SU-DHL-6 (cell line): ENCODE data around the gene UACA.

Experiments
- H2AFZ ChIP-seq: fragments of 200-600 bp; sonication (generic); 2 replicates; pipeline ENCODE4 v1.6.1; 2014; ENCODE audit warnings: low read depth, mild to moderate bottlenecking, moderate library complexity, mixed read lengths, antibody characterized with exemption, low read length; ENCODE audit not compliant: severe bottlenecking
- H3F3A ChIP-seq: fragments of 200-600 bp; shearing (Covaris generic); 2 replicates; pipeline ENCODE4 v1.6.0; 2016; ENCODE audit warnings: antibody characterized with exemption, mild to moderate bottlenecking; ENCODE audit not compliant: insufficient read depth
- H3K27ac ChIP-seq: fragments of 200-600 bp; sonication (generic); 2 replicates; pipeline ENCODE4 v1.5.1; 2016; ENCODE audit warnings: low read depth, mild to moderate bottlenecking, low read length, moderate library complexity, mixed read lengths
- H3K27me3 ChIP-seq: fragments of 200-600 bp; sonication (generic), shearing (Covaris generic); 2 replicates; pipeline ENCODE4 v1.6.0; 2014; ENCODE audit warnings: mild to moderate bottlenecking, low read length
- H3K36me3 ChIP-seq: fragments of 200-600 bp; sonication (generic); 2 replicates; pipeline ENCODE4 v1.6.1; 2014; ENCODE audit warnings: mild to moderate bottlenecking, low read length, mixed read lengths
- H3K4me2 ChIP-seq: fragments of 300-600, 200-600 bp; shearing (Covaris generic), sonication (generic); 2 replicates; pipeline ENCODE4 v1.6.0; 2014; ENCODE audit warnings: low read length, low read depth, mild to moderate bottlenecking; ENCODE audit not compliant: poor library complexity, severe bottlenecking
- H3K4me3 ChIP-seq: fragments of 200-600 bp; sonication (generic); 2 replicates; pipeline ENCODE4 v1.5.1; 2014; ENCODE audit warnings: antibody characterized with exemption, low read length, mild to moderate bottlenecking, mixed read lengths; ENCODE audit not compliant: insufficient read depth, poor library complexity, severe bottlenecking
- H3K79me2 ChIP-seq: fragments of 200-600 bp; sonication (generic); 2 replicates; pipeline ENCODE4 v1.6.1; 2014; ENCODE audit warnings: mild to moderate bottlenecking, low read length, moderate library complexity; ENCODE audit not compliant: insufficient read depth
- H3K9ac ChIP-seq: fragments of 200-600 bp; sonication (generic); 2 replicates; pipeline ENCODE4 v1.7.0; 2014; ENCODE audit warnings: mild to moderate bottlenecking, low read length
- H3K9me2 ChIP-seq: fragments of 200-600 bp; sonication (generic); replicated peaks from 2 replicates; pipeline ENCODE4 v1.6.1; 2014; ENCODE audit warnings: low read length; ENCODE audit not compliant: insufficient read depth
- H3K9me3 ChIP-seq: fragments of 200-600 bp; sonication (generic); 2 replicates; pipeline ENCODE4 v1.6.1; 2014; ENCODE audit warnings: low read length, mixed read lengths; ENCODE audit not compliant: insufficient read depth
- H4K20me1 ChIP-seq: fragments of 200-600 bp; sonication (generic); 2 replicates; pipeline ENCODE4 v1.6.1; 2014; ENCODE audit warnings: low read depth, mild to moderate bottlenecking, antibody characterized with exemption, low read length, moderate library complexity, mixed read lengths
- CTCF ChIP-seq: fragments of 200-600 bp; sonication (generic); IDR thresholded peaks from one replicate; pipeline ENCODE4 v1.5.1; 2017; ENCODE audit warnings: antibody characterized with exemption, mild to moderate bottlenecking, low read length, moderate library complexity; ENCODE audit not compliant: insufficient read depth, poor library complexity, severe bottlenecking
- EZH2phosphoT487 ChIP-seq: fragments of 200-600 bp; sonication (generic), shearing (Covaris generic); conservative IDR thresholded peaks from 2 replicates; pipeline ENCODE4 v1.6.1; 2018; ENCODE audit warnings: mild to moderate bottlenecking, antibody characterized with exemption, low read length, moderate library complexity, mixed read lengths

Gene UACA

GRCh38 chr15:70754862-70755261 is 8.5 kb downstream of the UACA start:
- no peaks in the 10 kb centered on the region for H4K20me1 ChIP-seq
- no peak overlapping the region for H2AFZ ChIP-seq
- H3F3A ChIP-seq, result no peaks in the 10 kb centered on the region
- H3K4me3 ChIP-seq, result no peak overlapping the region
- no peaks in the 10 kb centered on the region for H3K9me2 ChIP-seq
- H3K79me2 ChIP-seq, result no peaks in the 10 kb centered on the region
- H3K9me3 ChIP-seq, result no peaks in the 10 kb centered on the region
- no peak overlapping the region for H3K27ac ChIP-seq
- H3K9ac ChIP-seq, result no peak overlapping the region
- H3K36me3 ChIP-seq, result no peaks in the 10 kb centered on the region
- TF ChIP-seq CTCF, result no peak
- TF ChIP-seq EZH2phosphoT487, result no peak
- no peaks in the 10 kb centered on the region; the same call in 1 of the 2 replicates for H3K27me3 ChIP-seq
- H3K4me2 ChIP-seq, result no peak overlapping the region

GRCh38 chr15:70753101-70753829 is 10.1 kb downstream of the UACA start:
- Histone ChIP-seq H3K9ac (no peak overlapping the region), H3K4me3 (no peak overlapping the region), H3K27ac (no peak overlapping the region), H3K79me2 (no peaks in the 10 kb centered on the region), H3F3A (no peaks in the 10 kb centered on the region), H3K4me2 (no peak overlapping the region), H2AFZ (no peak overlapping the region), H4K20me1 (no peaks in the 10 kb centered on the region), H3K9me2 (no peaks in the 10 kb centered on the region), H3K27me3 (no peaks in the 10 kb centered on the region; the same call in 1 of the 2 replicates), H3K36me3 (no peaks in the 10 kb centered on the region), H3K9me3 (no peaks in the 10 kb centered on the region)
- TF ChIP-seq CTCF (no peak), EZH2phosphoT487 (no peak)

GRCh38 chr15:70752193-70752635 is 11.1 kb downstream of the UACA start:
- H3K27ac ChIP-seq, result no peak overlapping the region
- H3K4me2 ChIP-seq, result no peak overlapping the region
- no peaks in the 10 kb centered on the region for H3F3A ChIP-seq
- no peak overlapping the region for H3K9ac ChIP-seq
- H4K20me1 ChIP-seq, result no peaks in the 10 kb centered on the region
- TF ChIP-seq EZH2phosphoT487 (no peak), CTCF (no peak)
- no peaks in the 10 kb centered on the region for H3K9me2 ChIP-seq
- H3K79me2 ChIP-seq, result no peaks in the 10 kb centered on the region
- no peaks in the 10 kb centered on the region; the same call in 1 of the 2 replicates for H3K27me3 ChIP-seq
- H3K9me3 ChIP-seq, result no peaks in the 10 kb centered on the region
- H3K4me3 ChIP-seq, result no peak overlapping the region
- H2AFZ ChIP-seq, result no peak overlapping the region
- no peaks in the 10 kb centered on the region for H3K36me3 ChIP-seq
